MM.1S (cell line): ENCODE data around the gene FARS2.

Experiments
- DNase-seq: peaks from one replicate; pipeline ENCODE4 v3.0.0-alpha.2; 2015
- H2AFZ ChIP-seq: fragments of 300-600 bp; sonication (generic); 2 replicates; pipeline ENCODE4 v1.6.0; 2016; ENCODE audit warnings: antibody characterized with exemption, low read length
- H3F3A ChIP-seq: fragments of 300-600 bp; sonication (generic); 2 replicates; pipeline ENCODE4 v1.6.1; 2016; ENCODE audit warnings: mild to moderate bottlenecking, antibody characterized with exemption, low read length, moderate library complexity, mixed read lengths; ENCODE audit not compliant: insufficient read depth
- H3K27ac ChIP-seq: fragments of 300-600 bp; sonication (generic); 2 replicates; pipeline ENCODE4 v1.5.1; 2016; ENCODE audit warnings: mild to moderate bottlenecking, low read length
- H3K27me3 ChIP-seq: fragments of 300-600 bp; sonication (generic); replicated peaks from 2 replicates; pipeline ENCODE4 v1.6.0; 2016; ENCODE audit warnings: low read length; ENCODE audit not compliant: insufficient read depth
- H3K36me3 ChIP-seq: fragments of 300-600 bp; sonication (generic); replicated peaks from 2 replicates; pipeline ENCODE4 v1.6.1; 2016; ENCODE audit warnings: mild to moderate bottlenecking, low read length, mixed read lengths; ENCODE audit not compliant: insufficient read depth
- H3K4me1 ChIP-seq: fragments of 300-600 bp; sonication (generic); 2 replicates; pipeline ENCODE4 v1.6.1; 2016; ENCODE audit warnings: low read length, mixed read lengths
- H3K4me2 ChIP-seq: fragments of 300-600 bp; sonication (generic); 2 replicates; pipeline ENCODE4 v1.6.0; 2016; ENCODE audit warnings: low read depth, low read length
- H3K4me3 ChIP-seq: fragments of 300-600 bp; sonication (generic); 2 replicates; pipeline ENCODE4 v1.5.1; 2016; ENCODE audit warnings: low read length, mixed read lengths
- H3K79me2 ChIP-seq: fragments of 300-600 bp; sonication (generic); 2 replicates; pipeline ENCODE4 v1.6.1; 2016; ENCODE audit warnings: mixed run types, low read length, mixed read lengths
- H3K9ac ChIP-seq: fragments of 300-600 bp; sonication (generic); 2 replicates; pipeline ENCODE4 v1.6.1; 2016; ENCODE audit warnings: low read length, mixed read lengths
- H3K9me2 ChIP-seq: fragments of 300-600 bp; sonication (generic); replicated peaks from 2 replicates; pipeline ENCODE4 v1.6.1; 2016; ENCODE audit warnings: mild to moderate bottlenecking, low read length, mixed read lengths; ENCODE audit not compliant: insufficient read depth
- H3K9me3 ChIP-seq: fragments of 300-600 bp; sonication (generic); replicated peaks from 2 replicates; pipeline ENCODE4 v1.6.1; 2016; ENCODE audit warnings: mild to moderate bottlenecking, low read length, mixed read lengths; ENCODE audit not compliant: insufficient read depth
- H4K20me1 ChIP-seq: fragments of 300-600 bp; sonication (generic); 2 replicates; pipeline ENCODE4 v1.6.1; 2016; ENCODE audit warnings: mild to moderate bottlenecking, low read length, moderate library complexity, mixed read lengths; ENCODE audit not compliant: insufficient read depth
- CTCF ChIP-seq: fragments of 300-600 bp; sonication (generic); IDR thresholded peaks from 2 replicates; pipeline ENCODE4 v1.5.1; 2016; ENCODE audit warnings: antibody characterized with exemption, low read length, mixed read lengths
- EZH2 ChIP-seq: fragments of 300-600 bp; sonication (generic); optimal IDR thresholded peaks from 2 replicates; pipeline ENCODE3; 2017; ENCODE audit warnings: low read depth, mild to moderate bottlenecking, antibody characterized with exemption, low read length, mixed read lengths
- EZH2phosphoT487 ChIP-seq: fragments of 300-600 bp; sonication (generic); IDR thresholded peaks from 2 replicates; pipeline ENCODE4 v1.6.1; 2018; ENCODE audit warnings: antibody characterized with exemption, low read length

FARS2 gene

GRCh38 chr6:5405976-5406375 is 144.7 kb downstream of the FARS2 start:
- DNase-seq = no peak
- Histone ChIP-seq H3K27me3 (no peaks in the 10 kb centered on the region), H3K9me2 (no peaks in the 10 kb centered on the region), H3K4me1 (no peaks in the 10 kb centered on the region), H2AFZ (no peak overlapping the region), H3K9me3 (no peaks in the 10 kb centered on the region), H3K4me2 (no peak overlapping the region), H3K27ac (no peak overlapping the region), H3K9ac (no peak overlapping the region), H3K79me2 (no peaks in the 10 kb centered on the region), H3K36me3 (no peaks in the 10 kb centered on the region), H4K20me1 (no peaks in the 10 kb centered on the region), H3K4me3 (no peak overlapping the region), H3F3A (no peaks in the 10 kb centered on the region)
- TF ChIP-seq EZH2phosphoT487 (no peak), EZH2 (no peak), CTCF (no peak)

DNA sequence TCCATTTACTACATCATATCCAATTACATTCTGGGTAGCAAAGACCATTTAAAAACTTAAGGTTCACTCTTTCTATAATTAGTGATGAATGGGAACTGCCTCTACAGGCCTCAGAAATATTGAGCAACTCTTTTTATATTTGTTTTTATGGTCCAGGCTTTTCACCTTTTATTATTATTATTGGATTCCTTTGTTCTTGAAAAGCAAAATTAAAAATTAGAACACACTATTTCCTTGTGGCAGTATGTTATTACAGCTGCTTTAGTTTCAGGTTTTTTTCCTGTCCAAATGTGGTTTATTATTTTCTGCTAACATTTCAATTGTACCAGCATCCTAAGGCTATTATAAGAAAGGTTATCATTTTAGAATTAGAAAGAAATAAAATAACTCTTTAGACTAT is 150.1 kb downstream of the FARS2 start:
- H3K4me2 ChIP-seq = no peak overlapping the region
- H3K9me2 ChIP-seq = no peaks in the 10 kb centered on the region
- H3F3A ChIP-seq = no peaks in the 10 kb centered on the region
- no peak overlapping the region for H3K4me3 ChIP-seq
- H3K9me3 ChIP-seq = no peaks in the 10 kb centered on the region
- H3K27ac ChIP-seq = no peak overlapping the region
- no peak for DNase-seq
- no peaks in the 10 kb centered on the region for H3K4me1 ChIP-seq
- TF ChIP-seq EZH2 = no peak
- no peak for TF ChIP-seq EZH2phosphoT487
- TF ChIP-seq CTCF = no peak
- H3K9ac ChIP-seq = no peak overlapping the region
- H3K79me2 ChIP-seq = no peaks in the 10 kb centered on the region
- H3K36me3 ChIP-seq = no peaks in the 10 kb centered on the region
- H4K20me1 ChIP-seq = no peaks in the 10 kb centered on the region
- H2AFZ ChIP-seq = no peak overlapping the region
- no peaks in the 10 kb centered on the region for H3K27me3 ChIP-seq

GRCh38 chr6:5412017-5412416 is 150.7 kb downstream of the FARS2 start:
- H3K36me3 ChIP-seq = no peaks in the 10 kb centered on the region
- no peaks in the 10 kb centered on the region for H3K4me1 ChIP-seq
- no peak overlapping the region for H3K4me3 ChIP-seq
- H3K9ac ChIP-seq = no peak overlapping the region
- no peak overlapping the region for H3K4me2 ChIP-seq
- no peak for DNase-seq
- no peaks in the 10 kb centered on the region for H3K9me3 ChIP-seq
- no peak for TF ChIP-seq EZH2phosphoT487
- no peak for TF ChIP-seq CTCF
- no peak for TF ChIP-seq EZH2
- no peaks in the 10 kb centered on the region for H3F3A ChIP-seq
- H2AFZ ChIP-seq = no peak overlapping the region
- H3K9me2 ChIP-seq = no peaks in the 10 kb centered on the region
- H4K20me1 ChIP-seq = no peaks in the 10 kb centered on the region
- no peaks in the 10 kb centered on the region for H3K79me2 ChIP-seq
- H3K27me3 ChIP-seq = no peaks in the 10 kb centered on the region
- no peak overlapping the region for H3K27ac ChIP-seq
